ENCODE results near the gene NMNAT3. TPM values are rescaled to one million over a fixed set of nuclear protein-coding genes. Genes with fewer than 3 reads are reported as not detected.

Gene NMNAT3
- total and polyA plus RNA-seq, 2 experiments from 2014 or later = 8.3 to 9.2 TPM

DNA sequence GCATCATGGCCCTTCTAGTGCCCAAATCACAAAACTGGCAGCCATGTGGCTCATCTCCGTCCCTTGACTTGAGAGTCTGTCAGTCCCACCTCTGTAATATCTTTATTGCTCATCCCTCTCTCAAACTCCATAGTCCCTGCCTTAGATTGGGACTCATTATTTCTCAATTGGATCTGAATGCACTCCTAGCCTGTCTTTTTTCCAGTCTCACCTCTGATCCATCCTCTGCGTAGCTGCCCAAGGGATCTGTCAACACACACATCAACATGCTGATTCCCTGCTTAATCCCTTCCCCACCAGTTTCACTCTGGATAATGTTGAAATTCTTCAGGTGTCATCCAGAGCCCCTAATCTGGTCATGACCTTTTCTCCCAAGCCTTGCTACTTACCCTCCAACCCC is 39.3 kb downstream of the NMNAT3 start:
- Histone ChIP-seq H2AFZ (no peak overlapping the region), H3K4me3 (no peak overlapping the region), H3K79me2 (replicated peaks; ENCODE audit: insufficient read depth) (no peaks in the 10 kb centered on the region), H3F3A (replicated peaks; ENCODE audit: low read depth) (no peaks in the 10 kb centered on the region), H3K4me2 (no peak overlapping the region), H3K4me1 (ENCODE audit: insufficient read depth) (no peaks in the 10 kb centered on the region), H3K27me3 (ENCODE audit: insufficient read depth) (no peaks in the 10 kb centered on the region), H3K9me2 (ENCODE audit: insufficient read depth) (no peaks in the 10 kb centered on the region), H4K20me1 (replicated peaks; ENCODE audit: insufficient read depth) (no peaks in the 10 kb centered on the region), H3K36me3 (ENCODE audit: insufficient read depth) (no peaks in the 10 kb centered on the region), H3K27ac (ENCODE audit: low read depth) (no peak overlapping the region)
- no peak for ATAC-seq
- no peak for DNase-seq (ENCODE audit: low spot score)
- no peaks in the 10 kb centered on the region for H3K36me3 Mint-ChIP-seq (ENCODE audit: low read depth)
- H3K9me3 Mint-ChIP-seq = no peaks in the 10 kb centered on the region
- no peaks in the 10 kb centered on the region for H3K27me3 Mint-ChIP-seq (ENCODE audit: insufficient read depth, low read depth, poor library complexity)
- TF ChIP-seq EZH2phosphoT487 (IDR thresholded peaks at IDR 0.05; ENCODE audit: unreplicated experiment) (no peak), POLR2AphosphoS5 (IDR thresholded peaks at IDR 0.05; ENCODE audit: low read depth) (no peak), CTCF (conservative IDR thresholded peaks at IDR 0.05; ENCODE audit: low read depth in 2 of 2) (no peak), JUNB (IDR thresholded peaks at IDR 0.05; ENCODE audit: unreplicated experiment) (no peak), ZNF462 (CRISPR knock-in tag; IDR thresholded peaks at IDR 0.05) (no peak), EZH2 (IDR thresholded peaks at IDR 0.05; ENCODE audit: low read depth, unreplicated experiment) (no peak), REST (IDR thresholded peaks at IDR 0.05; ENCODE audit: unreplicated experiment) (no peak), ZNF331 (CRISPR knock-in tag; IDR thresholded peaks at IDR 0.05; ENCODE audit: low read depth) (no peak)
- H3K4me3 Mint-ChIP-seq = no peak overlapping the region
- H3K4me1 Mint-ChIP-seq = peaks cover 5% of the 10 kb centered on the region; the same call in 2 of the 3 replicates
- H3K27ac Mint-ChIP-seq = no peak overlapping the region

Data from GM23338 (cell line).